Neural cell (in vitro differentiated cells): Measurements from ENCODE around the gene PARD3B.

Experiments
- CTCF ChIP-seq: fragments of 450-650 bp; IDR thresholded peaks from 2 replicates; pipeline ENCODE4 v1.5.1; 2014; ENCODE audit warnings: antibody characterized with exemption, mild to moderate bottlenecking, moderate library complexity; ENCODE audit not compliant: poor library complexity, severe bottlenecking
- EP300 ChIP-seq: fragments of 450-650 bp; conservative IDR thresholded peaks from 2 replicates; pipeline ENCODE4 v1.6.1; 2014; ENCODE audit warnings: antibody characterized with exemption, mild to moderate bottlenecking, moderate library complexity; ENCODE audit not compliant: poor library complexity, severe bottlenecking
- EZH2 ChIP-seq: fragments of 200-600, 300-800 bp; shearing (Covaris generic), sonication (generic); IDR thresholded peaks from 2 replicates; pipeline ENCODE4 v1.6.1; 2014; ENCODE audit warnings: antibody characterized with exemption, low read length, borderline replicate concordance, mild to moderate bottlenecking; ENCODE audit not compliant: insufficient read depth, poor library complexity, severe bottlenecking
- REST ChIP-seq: IDR thresholded peaks from 2 replicates; pipeline ENCODE4 v1.6.1; 2012; ENCODE audit warnings: borderline replicate concordance
- TAF1 ChIP-seq: IDR thresholded peaks from 2 replicates; pipeline ENCODE4 v1.6.1; 2012; ENCODE audit warnings: low read depth

GRCh38 chr2:205593891-205594290, 1048.6 kb downstream of the PARD3B start:
- no peak for TF ChIP-seq CTCF
- no peak for TF ChIP-seq TAF1
- TF ChIP-seq EZH2: no peak
- no peak for TF ChIP-seq EP300
- TF ChIP-seq REST: no peak
